NCI-H1417 treated with DMSO at 0.1 percent for 48 hours (cell line): ENCODE data around the gene RPP30.
"Not testable (repeated sequence)": the region's sequence is repeated elsewhere in the genome, so short reads cannot be mapped to it uniquely, and the experiment has no call there.

Experiments used
- DNase-seq: peaks from one replicate; lab custom pipeline; 2025; lab: John Stamatoyannopoulos, UW

Gene RPP30

GRCh38 chr10:90917238-90917967 is 45.6 kb downstream of the RPP30 start:
- DNase-seq = no peak

DNA sequence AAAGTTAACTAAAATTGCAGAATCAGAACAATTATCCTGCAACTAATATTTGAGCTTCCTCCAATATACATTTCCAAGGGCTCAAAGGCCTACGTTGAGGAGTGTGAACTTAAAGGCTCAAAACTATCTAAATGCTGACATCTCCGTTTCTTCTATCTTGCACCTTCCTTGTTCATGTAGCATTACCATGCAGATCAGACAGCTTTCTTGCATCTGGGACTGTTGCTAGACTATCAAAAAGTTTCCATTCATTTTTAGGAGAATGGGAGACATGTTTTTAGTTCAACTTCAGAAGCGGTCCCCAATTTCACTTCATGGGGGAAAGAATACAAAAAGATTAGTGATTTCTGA is 46.2 kb downstream of the RPP30 start:
- no peak for DNase-seq

DNA sequence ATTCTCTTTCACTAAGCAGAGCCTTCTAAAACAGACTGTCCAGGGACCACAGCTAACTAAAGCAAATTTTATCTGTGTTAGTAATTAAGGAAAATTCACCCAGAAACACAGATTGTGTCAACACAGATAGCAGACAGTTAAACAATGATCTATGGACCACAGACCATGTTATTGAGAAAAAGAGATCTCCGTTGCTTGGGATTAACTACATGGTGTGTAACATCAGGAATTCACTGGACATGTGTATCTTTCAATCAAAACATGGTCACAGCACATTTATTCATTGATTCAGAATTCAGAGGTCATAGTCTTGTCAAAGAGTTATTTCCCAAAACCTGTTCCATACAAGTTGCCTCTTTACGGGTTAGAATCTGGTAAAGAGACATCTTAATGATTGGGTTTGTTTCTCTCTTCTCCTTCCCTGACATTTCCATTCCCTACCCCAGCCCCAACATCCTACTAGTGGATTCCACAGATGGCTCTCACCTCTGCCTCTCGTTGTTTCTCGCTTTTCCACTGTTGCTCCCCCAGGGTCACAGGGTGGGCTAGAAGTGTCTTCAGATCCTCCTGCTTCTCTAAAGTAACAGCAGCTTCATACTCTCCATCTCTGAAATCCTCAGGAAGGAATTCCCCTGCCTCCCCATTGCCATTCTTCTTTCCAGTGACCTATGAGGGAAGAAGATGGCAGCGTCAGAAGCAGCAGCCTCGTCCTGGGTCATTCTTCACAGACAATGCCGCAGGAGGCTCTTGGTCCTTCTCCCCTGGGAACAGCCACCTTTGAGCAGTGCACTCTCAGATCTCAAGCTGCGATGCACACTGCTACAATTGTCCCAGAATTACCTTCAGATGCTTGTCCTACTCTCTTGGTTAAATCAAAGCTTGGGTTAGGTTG is 48.2 kb downstream of the RPP30 start:
- no peak for DNase-seq

- DNase-seq = no peak
Observed at GRCh38 chr10:90920986-90921666, 49.4 kb downstream of the RPP30 start, which contains the start of gene ANKRD1. ANKRD1 (minus strand) TSS chr10:90921087; CDS start chr10:90921027, 60 bp downstream.

- no peak for DNase-seq
Observed at GRCh38 chr10:90921906-90922305, 50.1 kb downstream of the RPP30 start.

DNA sequence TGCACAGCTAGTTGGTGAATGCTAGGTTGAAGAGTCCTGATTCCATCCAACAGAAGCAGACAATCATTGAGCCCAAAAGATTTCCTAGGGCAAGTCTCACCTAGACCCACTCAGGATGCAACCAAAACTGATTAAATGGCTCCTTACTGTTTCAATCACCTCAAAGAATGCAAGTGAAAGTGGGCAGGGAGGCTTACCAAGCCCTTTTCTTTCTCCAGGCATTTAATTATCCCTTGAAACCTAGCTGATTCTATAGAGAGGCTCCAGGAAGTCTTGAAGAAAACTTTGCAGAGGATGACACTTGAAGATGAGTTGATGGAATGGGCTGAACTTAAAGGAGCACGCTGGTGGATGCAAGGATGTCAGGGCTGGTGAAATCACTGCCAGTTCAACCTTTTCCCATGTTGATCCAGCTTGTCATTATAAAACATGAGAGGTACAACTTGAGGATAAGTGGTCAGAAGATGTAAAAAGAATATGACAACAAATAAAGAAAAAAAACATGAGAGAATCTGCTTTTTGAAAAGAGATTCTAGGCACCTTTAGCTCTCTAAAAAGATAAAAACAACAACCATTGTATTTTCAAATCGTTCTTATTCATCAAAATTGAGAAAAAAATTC is 51.4 kb downstream of the RPP30 start:
- no peak for DNase-seq

DNA sequence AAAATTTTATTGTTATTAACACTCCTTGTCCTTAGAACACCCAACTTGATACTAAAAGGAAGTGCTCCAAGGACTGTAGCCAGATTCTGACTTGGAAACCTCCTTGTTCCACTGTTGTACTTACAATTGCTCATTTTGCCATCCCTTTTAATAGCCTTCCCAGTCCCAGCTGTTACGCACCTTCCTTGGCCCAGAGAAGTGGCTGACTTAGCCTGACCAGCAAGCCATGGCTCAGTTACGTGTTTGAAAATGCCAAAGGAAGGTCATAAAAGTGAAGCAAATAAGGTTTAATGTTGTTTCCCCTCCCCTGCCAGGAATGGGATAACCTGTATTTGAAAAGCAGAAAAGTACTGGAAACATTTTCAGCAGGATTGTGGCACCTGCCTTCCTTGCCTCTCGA is 52.8 kb downstream of the RPP30 start:
- DNase-seq = no peak

GRCh38 chr10:90925079-90926029 is 53.6 kb downstream of the RPP30 start:
- no peak for DNase-seq

DNA sequence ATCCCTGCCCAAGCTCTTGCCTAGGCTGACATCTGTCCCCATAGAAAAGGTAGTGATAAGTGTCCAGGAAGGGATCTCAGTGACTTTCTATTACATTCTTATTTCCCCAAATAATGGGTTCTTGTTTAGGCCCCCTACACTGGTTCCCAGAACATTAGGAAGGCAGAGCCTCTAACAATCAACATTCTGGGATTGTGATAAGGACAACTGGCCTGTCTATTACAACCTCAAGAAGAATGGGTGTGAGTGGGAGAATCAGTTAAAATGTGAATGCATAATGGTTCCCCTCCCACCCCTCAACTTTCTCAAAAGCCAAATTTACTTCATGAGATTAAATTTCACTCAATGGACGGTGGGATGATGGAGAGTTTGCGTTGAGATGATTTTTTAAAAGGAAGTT is 55.5 kb downstream of the RPP30 start:
- DNase-seq = no peak

DNA sequence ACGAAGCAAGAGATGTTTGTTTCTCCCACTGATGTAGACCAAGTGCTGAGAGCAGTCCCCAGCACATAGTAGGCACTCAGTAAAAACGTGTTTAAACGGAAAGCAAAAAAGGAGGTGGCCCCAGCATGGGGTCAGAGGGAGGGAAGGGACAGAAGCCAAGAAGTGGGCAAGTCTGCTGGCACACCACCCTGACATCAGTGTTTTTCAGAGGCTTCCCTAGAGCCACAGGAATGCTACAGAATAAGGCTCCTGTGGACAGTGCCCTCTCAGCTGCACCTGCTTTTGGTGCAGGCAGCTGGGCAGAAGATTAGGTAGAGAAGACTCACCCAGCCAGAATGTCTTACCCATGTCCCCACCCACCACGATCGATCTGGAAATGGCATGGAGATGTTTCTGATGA is 57.4 kb downstream of the RPP30 start:
- no peak for DNase-seq

DNA sequence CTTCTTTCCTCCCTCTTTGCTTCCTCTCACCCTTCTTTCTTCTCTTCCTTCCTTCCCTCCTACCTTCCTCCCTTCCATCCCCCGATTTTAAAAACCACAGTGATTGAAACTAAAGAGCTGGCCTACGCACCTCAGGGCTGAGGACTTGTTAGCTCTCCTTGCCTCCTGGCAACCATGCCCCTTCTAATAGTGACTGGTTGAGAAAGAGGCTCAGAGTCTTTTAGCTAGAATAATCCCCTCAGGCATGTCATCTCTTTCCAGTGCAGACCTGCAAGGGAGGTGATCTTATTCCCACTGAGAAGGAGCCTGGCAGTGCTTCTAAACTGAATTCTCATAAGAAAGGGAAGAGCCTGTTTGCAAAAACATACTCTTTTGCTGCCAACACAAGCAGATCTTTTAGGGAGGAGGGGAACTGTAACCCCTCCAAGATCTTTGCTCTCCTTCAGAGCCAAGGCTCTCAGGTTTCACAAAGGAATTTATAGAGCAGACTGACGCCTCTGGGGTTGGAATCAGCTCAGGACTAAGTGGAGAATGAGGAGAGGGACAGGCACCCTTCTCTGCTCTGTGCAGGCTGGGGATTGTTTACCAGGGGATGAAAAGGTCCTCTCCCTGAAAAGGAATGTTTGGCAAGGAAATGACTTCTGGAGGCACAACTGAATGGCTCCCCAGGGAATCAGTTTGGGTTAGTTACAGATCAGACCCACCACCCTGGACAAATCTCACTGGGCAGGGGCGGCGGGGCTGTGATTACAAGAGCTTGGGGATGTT is 58.5 kb downstream of the RPP30 start:
- no peak for DNase-seq

DNA sequence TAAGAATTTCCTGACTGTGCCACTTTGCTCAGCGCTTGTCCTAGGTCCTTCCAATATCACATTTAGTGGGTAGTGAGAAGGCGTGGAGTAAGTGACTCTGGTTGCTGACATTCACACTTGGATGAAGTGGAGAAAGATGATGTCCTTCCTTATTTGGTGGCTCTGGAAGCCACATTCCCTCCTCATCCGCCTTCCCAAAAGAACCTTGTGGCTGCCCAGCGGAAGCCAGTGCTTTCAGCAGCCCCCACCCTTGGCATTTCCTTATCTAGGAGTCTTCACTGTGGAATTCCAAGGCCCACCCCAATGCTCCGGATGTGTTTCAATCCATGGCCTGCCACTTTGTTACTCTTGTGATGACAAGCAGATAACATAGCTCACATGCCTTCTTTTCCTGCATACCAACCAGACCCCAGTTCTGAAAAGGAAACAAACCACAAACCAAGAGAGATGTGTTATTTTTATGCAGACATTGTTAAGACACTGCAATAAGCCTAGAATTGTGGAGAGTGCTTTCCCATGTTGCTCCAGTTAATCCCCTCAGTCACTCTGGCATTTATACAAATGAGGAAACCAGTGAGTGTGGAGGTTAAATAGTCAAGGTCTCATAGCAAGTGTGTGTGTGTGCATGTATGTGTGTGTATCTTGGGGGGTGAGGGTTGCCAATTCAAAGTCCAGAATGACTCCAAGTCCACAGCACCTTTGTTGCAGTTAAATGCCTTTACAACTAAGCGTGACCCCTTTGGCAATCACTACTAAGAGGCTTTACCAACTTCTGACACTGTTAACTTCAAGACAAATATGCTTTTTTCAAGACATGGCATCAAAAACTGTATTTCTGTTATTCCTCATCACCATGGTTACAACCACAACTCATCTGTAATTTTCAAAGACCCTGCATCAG is 59.4 kb downstream of the RPP30 start:
- DNase-seq = no peak

GRCh38 chr10:90935581-90936275 is 64.0 kb downstream of the RPP30 start:
- DNase-seq = no peak

DNA sequence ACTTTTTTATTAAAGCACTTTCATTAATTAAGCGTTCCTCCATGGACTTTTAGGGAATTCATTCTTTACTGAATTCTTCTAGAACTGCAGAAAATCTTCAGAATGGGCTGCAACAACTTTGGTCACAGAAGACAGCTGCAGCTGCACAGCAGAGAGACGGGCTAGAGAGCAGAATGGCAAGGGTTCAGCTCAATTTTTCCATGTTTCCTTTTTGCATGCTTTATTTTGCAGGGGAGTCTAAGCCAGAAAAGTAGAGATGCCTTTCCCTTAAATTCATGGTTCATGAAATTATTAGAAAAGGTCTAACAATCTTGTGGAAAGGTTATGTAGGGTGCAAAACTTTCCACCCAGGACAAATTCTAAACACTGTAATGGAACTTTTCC is 64.5 kb downstream of the RPP30 start:
- DNase-seq = no peak

GRCh38 chr10:90937645-90938258 is 66.0 kb downstream of the RPP30 start:
- no peak for DNase-seq

DNA sequence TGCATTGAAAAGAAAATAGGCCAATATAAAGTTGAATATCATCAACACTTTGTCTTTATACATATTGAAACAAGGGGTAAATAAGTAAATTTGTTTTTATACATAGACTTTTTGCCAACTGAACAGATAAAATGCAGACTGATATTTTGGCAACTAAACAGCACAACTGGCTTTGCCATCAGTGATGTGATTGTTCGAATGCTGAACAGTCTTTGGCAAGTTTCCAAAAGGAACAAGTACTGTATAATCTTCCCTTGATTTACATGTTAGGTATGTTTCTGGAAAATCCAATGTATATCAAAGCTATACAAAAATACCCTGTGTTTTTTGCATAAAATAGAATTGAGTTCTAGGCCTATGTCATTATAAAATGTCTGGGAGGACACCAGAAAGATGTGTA is 67.3 kb downstream of the RPP30 start:
- DNase-seq = no peak

GRCh38 chr10:90939648-90940047 is 67.9 kb downstream of the RPP30 start:
- DNase-seq = no peak

DNA sequence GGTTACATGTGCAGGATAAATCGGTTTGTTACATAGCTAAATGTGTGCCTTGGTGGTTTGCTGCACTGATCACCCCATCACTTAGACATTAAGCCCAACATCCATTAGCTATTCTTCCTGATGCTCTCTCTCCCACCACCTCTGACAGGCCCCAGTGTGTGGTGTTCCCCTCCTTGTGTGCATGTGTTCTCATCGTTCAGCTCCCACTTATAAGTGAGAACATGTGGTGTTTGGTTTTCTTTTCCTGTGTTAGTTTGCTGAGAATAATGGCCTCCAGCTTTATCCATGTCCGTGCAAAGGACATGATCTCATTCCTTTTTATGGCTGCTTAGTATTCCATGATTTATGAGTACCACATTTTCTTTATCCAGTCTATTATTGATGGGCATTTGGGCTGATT is 71.2 kb downstream of the RPP30 start:
- not testable (repeated sequence) for DNase-seq
